G401 (cell line): ENCODE data around the gene SPHK1. TPM values are rescaled to one million over a fixed set of nuclear protein-coding genes. Genes with fewer than 3 reads are reported as not detected.
"Not testable (repeated sequence)": the region's sequence is repeated elsewhere in the genome, so short reads cannot be mapped to it uniquely, and the experiment has no call there.

Experiments
- DNase-seq: peaks from one replicate; pipeline ENCODE4 v3.0.0-alpha.2; 2015; ENCODE audit warnings: low spot score
- in situ Hi-C: cut with HindIII; loops from 2 replicates; pipeline ENCODE4 v1.10.0; 2016; ENCODE audit warnings: low sequenced_read_pairs, mixed read lengths
- total RNA-seq: library from RNA; depleted of rRNA; stranded (reverse); fragments of >200 nt; shearing (Covaris generic); gene quantifications from 2 replicates; pipeline ENCODE4 v1.2.3, GENCODE V29; 2014

Gene SPHK1
- total RNA-seq, 1 experiment from 2014 or later = 5.8 TPM

DNA sequence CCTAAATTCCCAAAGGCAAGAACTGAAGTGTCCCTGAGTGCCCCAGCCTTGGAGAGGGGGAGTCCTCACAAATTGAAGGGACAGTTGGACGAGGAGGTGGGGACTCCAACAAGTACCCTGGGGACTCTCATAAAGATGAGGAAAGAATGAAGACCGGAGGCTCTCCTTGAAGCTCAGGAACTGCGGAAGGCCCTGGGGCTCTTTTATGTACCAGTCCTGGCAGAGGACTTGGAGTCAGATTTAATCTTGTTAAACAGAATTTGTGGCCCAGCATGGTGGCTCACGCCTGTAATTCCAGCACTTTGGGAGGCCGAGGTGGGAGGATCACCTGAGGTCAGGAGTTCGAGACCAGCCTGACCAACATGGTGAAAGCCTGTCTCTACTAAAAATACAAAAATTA, 24.6 kb upstream of the SPHK1 start:
- DNase-seq, in situ Hi-C loops: not testable (repeated sequence)

DNA sequence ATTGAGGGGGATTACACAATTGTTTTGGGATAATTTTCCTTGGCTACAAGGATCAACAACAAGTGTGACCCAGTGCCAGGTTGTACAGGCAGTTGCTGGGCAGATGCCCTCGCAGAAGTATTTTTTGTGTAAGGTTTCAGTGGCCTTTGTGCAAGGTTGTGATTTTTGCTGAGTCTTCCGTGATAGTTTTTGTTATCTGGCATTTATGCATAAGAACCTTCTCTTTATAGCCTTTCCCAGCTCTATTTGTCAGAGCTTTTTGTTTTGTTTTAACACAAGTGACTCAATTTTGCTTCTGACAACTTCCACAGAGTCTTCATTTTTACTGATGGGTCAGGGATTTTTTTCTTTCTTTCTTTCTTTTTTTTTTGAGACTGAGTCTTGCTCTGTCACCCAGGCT, 23.9 kb upstream of the SPHK1 start:
- DNase-seq = no peak
- in situ Hi-C loops = no loop called here

DNA sequence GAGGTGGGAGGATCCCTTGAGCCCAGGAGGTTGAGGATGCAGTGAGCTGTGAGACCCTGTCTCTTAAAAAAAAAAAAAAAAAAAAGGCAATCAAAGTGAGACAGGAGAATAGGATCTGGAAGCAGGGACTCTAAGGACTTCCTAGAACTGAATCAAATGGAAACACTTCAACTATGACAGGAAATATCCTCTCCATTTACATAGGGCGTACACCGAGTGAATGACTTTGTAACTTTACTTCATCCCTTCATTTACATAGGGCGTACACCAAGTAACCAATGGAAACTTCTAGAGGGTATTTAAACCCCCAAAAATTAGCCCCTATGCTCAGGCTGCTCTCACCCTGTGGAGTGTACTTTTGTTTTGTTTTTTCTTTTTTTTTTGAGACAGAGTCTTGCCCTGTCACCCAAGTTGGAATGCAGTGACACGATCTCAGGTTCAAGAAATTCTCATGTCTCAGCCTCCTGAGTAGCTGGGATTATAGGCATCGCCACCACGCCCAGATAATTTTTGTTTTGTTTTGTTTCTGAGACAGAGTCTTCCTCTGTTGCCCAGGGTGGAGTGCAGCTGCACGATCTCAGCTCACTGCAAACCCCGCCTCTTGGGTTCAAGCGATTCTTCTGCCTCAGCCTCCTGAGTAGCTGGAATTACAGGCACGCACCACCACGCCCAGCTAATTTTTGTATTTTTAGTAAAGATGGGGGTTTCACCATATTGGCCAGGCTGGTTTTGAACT, 21.1 kb upstream of the SPHK1 start:
- no peak for DNase-seq
- in situ Hi-C loops = no loop called here

DNA sequence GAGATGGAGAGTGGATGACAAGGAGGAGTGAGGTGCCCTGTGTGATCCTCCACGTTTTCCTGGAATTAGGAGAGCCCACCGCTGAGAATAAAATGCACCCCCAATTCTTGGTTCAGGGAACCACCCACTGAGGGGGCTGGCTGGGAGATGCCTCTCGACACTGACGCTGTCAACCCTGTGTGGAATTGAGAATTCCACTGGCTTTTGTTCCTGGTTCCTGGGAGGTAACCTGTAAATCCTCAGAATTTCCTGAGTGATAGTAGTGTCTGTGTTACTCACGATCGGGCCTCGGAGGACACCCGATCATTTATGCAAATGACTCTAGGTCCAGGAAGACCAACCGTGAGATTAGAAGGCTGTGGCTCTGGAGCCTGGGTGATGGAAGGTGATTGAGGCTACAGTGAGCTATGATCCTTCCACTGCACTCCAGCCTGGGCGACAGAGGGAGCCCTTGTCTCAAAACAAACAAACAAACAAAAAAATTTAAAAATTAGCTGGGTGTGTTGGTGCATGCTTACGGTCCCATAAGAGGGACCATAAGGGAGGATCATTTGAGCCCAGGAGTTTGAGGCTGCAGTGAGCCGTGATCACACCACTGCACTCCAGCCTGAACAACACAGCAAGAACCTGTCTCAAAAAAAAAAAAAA, 19.0 kb upstream of the SPHK1 start:
- no peak for DNase-seq
- in situ Hi-C loops = no loop called here

DNA sequence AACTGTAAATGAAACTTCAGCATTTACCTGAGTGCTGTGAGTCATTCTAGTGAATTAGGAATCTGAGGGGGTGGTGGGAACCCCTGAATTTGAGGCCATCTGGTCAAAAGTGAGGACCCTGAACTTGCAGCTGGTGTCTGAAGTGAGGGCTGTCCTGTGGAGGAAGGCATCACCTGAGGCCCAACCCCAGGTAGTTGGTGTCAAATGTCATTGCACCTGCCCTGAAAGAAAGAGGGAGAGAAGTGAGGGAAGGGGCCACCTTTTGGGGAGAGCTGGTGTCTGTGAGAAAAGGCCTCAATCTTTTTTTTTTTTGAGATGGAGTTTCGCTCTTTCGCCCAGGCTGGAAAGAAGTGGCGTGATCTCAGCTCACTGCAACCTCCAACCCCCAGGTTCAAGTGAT, 18.2 kb upstream of the SPHK1 start:
- in situ Hi-C loops = no loop called here
- no peak for DNase-seq

DNA sequence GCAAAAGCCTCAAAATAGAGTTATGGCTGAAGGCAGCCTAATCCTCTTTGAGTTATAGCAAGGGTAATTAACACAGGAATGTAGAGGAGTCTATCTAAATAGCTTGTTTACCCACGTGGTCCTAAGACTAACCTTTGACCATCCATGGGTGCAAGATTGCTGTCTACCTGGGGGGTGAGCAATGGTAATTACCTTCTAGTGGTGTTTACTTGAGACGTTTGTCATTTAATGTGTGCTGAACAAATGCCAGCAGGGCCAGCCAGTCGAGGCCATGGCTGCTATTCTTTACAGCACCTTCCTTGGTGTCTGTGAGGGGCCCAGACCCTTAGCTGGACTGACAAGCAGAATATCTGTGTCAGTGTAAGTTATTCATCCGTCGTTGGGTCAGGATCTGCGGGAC, 16.8 kb upstream of the SPHK1 start:
- in situ Hi-C loops = no loop called here
- no peak for DNase-seq

DNA sequence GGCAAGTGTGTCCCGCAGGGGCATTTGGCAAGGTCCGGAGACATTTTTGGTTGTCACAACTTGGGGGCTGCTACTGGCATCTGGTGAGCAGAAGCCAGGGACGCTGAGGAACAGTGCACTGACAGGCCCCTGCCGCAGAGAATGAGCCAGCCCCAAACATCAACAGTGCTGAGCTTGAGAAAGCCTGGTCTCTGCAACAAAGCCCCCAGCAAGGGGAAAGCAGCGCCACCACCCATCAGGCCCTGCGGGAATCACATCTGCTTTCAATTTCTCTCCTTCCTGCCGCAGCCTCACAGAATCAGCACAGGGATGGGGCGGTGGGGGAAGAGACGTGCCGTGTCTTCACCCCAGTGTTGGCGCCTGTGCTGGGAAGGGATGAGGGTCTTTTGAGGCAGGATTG, 15.9 kb upstream of the SPHK1 start:
- no peak for DNase-seq
- in situ Hi-C loops = no loop called here

DNA sequence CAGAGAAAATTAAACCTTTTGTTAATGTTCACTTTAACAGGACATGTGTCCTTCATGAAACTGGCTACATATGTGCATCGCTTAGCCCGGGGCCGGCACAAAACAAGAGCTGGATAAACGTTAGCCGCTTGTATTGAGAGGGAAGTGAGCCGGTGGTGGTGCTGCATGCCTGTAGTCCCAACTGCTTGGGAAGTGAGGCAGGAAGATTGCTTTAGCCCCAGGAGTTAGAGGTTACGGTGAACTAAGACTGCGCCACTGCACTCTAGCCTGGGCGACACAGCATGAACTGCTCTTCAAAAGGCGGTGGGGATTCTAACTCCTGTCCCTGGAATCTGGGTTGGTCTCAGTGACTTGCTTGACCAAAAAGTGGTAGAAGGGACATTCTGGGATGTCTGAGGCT, 15.0 kb upstream of the SPHK1 start:
- in situ Hi-C loops = no loop called here
- DNase-seq = no peak

DNA sequence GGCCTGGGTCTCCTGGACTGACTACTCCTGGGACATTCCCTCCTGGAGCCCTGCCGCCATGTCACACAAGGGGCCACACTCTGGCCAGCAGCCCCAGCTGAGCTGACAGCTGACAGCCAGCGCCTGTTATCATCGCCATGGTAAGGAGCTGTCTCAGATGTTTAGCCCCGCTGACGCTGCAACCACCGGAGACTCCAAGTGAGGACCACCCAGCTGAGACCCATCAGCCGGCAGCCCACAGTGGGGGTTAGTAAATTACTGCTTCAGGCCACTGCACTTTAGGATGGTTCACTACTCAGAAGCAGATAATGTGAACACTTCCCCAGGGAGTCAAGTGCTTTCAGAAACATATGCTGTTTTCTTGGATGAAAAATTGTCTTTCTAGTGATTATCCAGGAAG, 14.6 kb upstream of the SPHK1 start:
- DNase-seq = no peak
- in situ Hi-C loops = no loop called here

DNA sequence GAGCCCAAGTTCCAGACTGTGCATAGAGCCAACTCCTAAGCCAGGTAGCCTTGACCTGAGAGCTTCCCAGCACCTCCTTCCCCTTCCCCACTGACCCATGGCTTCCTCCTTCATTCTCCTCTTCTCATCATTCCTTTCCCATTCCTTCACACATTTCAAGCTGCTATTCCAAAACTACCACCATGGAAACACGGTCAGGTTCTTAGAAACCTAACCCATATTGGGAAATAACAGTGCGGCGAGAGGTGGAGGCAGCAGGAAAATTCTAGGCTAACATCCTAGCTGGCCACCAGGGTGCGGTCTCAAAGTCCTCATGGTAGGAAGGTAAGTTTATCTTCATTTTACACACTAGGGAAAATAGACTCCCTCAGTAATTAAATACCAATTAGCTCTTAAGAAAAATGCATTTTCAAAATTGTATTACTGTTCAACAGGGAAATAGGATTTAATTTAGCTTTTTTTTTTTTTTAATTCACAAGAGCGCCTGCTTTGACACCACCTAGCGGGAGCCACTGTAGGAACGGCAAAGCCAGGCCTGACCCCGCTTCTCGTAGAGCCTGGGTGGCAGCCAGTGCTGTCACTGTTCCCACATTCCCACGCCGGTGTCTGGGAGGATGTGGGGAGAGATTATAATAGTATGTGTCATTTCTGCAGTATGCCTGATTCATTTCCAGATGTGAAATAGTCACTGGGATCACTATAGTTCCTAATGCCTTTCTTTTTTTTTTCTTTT, 14.0 kb upstream of the SPHK1 start:
- in situ Hi-C loops = no loop called here
- DNase-seq = no peak

DNA sequence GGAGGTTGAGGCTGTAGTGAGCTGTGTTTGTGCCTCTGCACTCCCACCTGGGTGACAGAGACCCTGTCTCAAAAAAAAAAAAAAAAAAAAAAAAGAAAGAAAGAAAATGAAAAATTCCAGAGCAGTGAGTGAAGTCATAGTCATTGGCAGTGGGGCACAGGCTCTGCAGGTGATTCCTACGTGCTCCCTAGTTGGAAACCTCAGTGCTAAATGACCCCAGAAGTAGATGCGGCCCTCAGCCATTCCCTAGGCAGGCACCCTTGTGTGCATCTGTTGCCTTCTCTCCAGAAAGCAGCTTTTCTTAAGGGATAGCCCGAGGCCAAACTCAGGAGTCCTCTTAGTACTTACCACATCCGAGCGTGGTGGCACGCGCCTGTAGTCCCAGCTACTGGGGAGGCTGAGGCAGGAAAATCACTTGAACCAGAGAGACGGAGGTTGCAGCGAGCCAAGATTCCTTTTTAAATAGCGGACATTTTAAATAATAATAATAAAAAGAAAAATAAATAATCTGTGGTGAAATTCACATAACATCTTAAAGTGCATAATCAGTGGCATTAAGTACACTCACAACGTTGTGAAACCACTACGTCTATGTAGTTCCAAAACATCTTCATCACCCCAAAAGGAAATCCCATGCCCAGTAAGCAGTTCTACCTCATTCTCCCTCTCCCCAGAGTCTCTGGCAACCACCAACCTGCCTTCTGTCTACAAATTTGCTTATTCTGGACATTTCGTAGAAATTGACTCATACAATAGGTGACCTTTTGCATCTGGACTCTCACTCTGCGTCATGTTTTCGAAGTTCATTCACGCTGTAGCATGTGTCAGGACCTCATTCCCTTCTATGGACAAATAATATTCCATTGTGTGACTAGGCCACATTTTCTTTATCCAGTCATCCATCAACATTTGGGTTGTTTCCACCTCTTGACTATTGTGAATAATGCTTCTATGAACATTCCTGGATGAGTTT, 12.5 kb upstream of the SPHK1 start:
- DNase-seq = no peak
- in situ Hi-C loops = no loop called here

DNA sequence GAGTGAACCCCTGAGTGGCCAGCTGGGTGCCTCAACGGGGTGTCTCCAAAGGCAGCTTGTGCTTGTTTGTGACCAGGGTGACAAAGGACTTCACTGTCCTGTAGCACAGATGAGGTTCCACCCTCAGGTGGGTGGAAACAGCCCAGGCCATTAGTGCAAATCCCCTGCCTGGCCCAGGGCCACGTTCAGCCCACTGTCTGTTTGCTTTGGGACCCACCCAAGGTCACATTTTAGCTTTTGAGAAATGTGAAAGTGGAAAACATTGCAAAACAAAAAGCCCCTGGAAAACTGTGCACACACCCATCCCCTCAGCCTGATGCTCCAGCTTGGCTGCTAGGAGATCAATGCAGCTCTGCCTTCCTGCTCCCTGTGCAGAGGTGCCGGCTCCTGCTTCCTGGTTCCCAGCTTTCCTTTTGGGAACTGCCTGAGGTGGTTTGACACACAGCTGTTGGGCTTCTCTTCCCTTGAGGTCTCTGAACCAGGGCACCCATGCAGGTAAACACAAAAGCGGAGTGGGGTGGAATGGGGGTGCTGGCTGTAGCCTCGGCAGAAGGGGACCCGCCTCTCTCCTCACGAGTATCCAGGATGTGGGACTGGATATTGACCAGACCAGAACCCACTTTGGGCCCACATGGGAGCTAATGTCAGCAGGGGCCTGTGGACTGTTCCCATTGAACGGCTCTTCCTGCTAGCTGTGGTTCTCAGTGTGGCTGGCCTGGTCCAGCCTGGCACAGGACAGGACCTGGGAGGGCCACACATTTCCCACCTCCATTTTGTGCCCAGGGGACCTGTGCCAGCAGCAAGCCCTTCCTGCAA, 7.9 kb upstream of the SPHK1 start:
- in situ Hi-C loops = no loop called here

DNA sequence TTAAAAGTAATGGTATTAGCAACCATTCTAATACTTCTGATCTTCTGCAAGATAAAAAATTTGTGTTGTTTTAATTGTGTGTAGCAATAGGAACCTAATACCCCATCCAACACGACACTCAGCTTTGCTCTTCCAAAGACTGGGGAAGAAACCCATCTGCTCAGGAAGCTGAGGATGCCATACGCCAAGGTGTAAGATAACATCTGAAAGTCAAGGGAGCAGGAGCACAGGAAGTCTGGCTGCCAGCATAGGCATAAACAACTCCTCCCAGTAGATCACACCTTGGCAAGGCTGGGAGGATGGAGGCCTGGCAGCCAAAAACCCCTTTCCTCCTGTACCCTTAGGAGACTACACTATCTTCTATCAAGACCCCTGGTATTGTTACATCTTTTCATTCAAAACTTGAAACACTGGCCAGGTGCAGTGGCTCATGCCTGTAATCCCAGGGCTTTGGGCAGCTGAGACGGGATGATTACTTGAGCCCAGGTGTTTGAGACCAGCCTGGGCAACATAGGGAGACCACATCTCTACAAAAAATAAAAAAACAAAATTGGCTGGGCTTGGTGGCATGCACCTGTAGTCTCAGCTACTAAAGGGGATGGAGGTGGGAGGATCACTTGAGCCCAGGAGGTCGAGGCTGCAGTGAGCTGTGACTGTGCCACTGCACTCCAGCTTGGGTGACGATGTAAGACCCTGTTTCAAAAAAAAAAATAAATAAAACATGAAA, 5.7 kb upstream of the SPHK1 start:
- in situ Hi-C loops = no loop called here
- no peak for DNase-seq

More for the DNA sequence above, 7.9 kb upstream of the SPHK1 start:
- no peak for DNase-seq

DNA sequence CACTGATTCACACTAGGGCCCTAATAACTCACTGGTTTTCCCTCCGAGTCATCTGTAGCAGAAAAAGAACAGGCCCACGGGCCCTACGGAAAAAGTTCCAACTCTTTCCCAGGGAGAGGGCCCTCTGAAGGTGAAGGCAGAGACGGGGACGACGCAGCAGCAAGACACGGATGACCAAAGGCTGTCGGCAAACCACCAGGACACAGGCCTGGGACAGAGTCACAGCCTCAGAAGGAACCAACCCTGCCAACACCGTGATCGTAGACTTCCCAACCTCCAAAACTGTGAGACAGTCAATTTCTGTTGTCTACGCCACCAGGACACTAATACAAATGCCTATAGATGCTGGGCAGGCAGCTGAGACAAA, 5.2 kb upstream of the SPHK1 start:
- in situ Hi-C loops = no loop called here
- DNase-seq = no peak

DNA sequence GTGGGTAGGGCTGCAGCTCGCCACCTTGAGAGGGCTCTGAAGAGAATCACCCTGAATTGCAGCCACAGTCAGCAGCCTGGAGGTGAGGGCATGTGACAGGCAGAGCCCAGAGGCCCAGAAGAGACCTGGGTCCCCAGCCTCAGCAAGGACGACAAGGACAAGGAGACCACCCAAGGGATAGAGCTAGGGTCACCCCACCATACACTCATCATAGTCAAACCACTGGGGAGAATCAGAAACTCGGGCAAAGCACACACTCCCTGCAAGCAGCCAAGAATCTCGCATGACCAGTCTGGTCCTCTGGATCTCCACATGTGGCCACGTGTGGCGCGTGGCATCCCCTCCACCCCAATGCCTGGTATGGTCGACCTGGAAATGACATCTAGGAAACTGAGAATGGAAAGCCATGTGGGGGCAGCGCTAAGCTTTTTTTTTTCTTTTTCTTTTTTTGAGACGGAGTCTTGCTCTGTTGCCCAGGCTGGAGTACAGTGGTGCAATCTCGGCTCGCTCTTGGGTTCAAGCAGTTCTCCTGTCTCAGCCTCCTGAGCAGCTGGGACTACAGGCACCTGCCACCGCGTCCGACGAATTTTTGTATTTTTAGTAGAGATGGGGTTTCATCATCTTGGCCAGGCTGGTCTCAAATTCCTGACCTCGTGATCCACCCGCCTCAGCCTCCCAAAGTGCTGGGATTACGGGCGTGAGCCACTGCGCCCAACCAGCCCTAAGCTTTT, 4.6 kb upstream of the SPHK1 start:
- DNase-seq = no peak

DNA sequence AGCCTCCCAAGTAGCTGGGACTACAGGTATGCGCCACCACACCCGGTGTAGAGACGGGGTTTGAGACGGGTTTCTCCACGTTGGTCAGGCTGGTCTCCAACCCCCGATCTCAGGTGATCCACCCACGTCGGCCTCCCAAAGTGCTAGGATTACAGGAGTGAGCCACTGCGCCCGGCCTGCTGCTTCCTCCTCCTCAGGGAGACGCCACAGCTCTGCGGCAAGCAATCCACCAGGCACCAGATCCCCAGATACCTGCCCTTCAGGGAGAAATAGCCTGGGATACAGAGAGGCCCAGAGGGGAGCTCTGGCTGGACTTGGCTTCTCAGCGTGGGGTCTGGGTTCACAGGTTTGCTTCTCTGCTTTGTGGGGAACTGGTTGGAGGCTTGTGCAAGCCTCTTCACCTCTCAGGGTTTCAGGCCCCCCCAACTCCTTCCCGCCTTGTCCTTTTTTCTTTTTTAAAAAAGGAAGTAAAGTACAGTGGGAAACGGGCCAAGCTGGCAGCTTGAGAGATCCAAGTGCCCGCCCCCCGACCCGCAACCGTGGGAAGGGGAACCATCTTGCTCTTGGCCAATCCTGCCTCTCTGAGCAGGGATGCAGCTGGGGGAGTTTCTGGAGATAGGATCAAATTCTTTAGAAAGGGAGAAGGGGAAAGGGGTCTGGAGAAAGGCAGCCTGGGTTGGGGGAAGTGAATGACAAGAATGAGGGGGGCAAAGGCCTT, 2.6 kb upstream of the SPHK1 start:
- in situ Hi-C loops = no loop called here
- DNase-seq = no peak

More for the DNA sequence above, 4.6 kb upstream of the SPHK1 start:
- in situ Hi-C loops = no loop called here

DNA sequence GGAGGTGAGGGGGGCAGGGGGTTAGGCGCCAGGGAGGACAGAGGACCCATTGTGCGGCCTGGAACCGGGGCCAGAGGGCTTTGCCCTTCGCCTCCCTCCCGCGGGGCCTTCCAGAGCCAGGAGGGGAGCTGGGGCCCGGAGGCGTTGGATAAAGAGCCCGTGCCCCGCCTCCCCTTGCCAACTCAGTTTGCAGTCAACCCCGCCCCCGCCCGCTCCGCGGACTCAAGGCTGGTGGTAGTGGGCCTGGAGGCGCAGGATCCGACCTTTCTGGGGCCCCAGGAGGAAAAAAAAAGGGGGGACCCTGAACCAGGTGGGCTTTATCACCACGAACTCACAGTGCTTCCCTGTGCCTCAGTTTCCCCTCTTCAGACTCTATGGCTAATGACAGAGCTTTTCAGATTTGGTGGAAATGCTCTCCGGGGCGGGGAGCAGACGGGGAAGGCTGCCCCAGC, 2.0 kb upstream of the SPHK1 start:
- in situ Hi-C loops = no loop called here
- no peak for DNase-seq
